Panc1 (cell line): ENCODE data around the gene MMP23B.

Experiments
- CTCF ChIP-seq: fragments of 450-650 bp; IDR thresholded peaks from 2 replicates; pipeline ENCODE4 v1.5.1; 2017; ENCODE audit warnings: mild to moderate bottlenecking
- POLR2AphosphoS5 ChIP-seq: IDR thresholded peaks from 2 replicates; pipeline ENCODE4 v1.6.1; 2012; ENCODE audit warnings: mild to moderate bottlenecking, low read depth, low read length, moderate library complexity
- TF ChIP-seq, protein P1 (sequence below), 2 experiments: IDR thresholded peaks; 2 replicates each; pipeline ENCODE4 v1.6.1; 2011 to 2012; ENCODE audit warnings: low read depth in 2 of 2, control low read depth in 1 of 2, low read length in 1 of 2, mild to moderate bottlenecking in 1 of 2, moderate library complexity in 1 of 2; ENCODE audit not compliant: insufficient read depth in 1 of 2

DNA sequence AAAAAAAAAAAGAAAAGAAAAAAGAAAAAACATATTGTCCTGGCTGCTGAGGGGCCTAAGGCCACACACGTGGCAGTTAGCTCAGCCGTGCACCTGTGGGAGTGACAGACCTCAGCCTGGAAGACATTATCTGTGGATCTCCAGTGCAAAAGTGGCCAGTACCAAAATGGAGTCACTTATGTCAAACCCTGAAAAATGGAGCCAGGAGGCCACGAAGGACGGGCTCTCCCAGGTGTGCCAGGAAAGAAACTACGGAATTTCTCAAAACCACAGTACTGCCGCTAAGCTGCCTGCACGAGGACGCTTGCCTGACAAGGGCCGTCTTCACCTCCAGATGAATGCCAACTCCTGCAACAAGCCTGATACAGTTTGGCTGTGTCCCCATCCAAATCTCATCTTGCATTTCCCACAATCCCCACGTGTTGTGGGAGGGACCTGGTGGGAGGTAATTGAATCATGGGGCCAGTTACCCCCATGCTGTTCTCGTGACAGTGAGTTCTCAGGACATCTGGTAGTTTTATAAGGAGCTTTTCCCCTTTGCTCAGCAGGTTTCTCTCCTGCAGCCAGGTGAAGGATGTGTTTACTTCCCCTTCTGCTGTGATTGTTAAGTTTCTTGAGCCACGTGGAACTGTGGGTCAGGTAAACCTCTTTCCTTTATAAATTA is 22.0 kb upstream of the MMP23B start:
- TF ChIP-seq CTCF (no peak), POLR2AphosphoS5 (no peak)
- TF ChIP-seq, protein P1, sequence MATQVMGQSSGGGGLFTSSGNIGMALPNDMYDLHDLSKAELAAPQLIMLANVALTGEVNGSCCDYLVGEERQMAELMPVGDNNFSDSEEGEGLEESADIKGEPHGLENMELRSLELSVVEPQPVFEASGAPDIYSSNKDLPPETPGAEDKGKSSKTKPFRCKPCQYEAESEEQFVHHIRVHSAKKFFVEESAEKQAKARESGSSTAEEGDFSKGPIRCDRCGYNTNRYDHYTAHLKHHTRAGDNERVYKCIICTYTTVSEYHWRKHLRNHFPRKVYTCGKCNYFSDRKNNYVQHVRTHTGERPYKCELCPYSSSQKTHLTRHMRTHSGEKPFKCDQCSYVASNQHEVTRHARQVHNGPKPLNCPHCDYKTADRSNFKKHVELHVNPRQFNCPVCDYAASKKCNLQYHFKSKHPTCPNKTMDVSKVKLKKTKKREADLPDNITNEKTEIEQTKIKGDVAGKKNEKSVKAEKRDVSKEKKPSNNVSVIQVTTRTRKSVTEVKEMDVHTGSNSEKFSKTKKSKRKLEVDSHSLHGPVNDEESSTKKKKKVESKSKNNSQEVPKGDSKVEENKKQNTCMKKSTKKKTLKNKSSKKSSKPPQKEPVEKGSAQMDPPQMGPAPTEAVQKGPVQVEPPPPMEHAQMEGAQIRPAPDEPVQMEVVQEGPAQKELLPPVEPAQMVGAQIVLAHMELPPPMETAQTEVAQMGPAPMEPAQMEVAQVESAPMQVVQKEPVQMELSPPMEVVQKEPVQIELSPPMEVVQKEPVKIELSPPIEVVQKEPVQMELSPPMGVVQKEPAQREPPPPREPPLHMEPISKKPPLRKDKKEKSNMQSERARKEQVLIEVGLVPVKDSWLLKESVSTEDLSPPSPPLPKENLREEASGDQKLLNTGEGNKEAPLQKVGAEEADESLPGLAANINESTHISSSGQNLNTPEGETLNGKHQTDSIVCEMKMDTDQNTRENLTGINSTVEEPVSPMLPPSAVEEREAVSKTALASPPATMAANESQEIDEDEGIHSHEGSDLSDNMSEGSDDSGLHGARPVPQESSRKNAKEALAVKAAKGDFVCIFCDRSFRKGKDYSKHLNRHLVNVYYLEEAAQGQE (IDR thresholded peaks at IDR 0.05; ENCODE audit: insufficient read depth in 1 of 2, low read depth in 2 of 2, low read length in 1 of 2): no peak
